AG04450 (cell line): ENCODE results near the gene DCLK1. TPM values are rescaled to one million over a fixed set of nuclear protein-coding genes. Genes with fewer than 3 reads are reported as not detected.

Experiments used
- CTCF ChIA-PET: fragments of 300-600, 350-600 bp; formaldehyde crosslinking; extraction: SDS; loops from one replicate; lab custom pipeline; 2022; ENCODE audit warnings: antibody characterized with exemption, inconsistent platforms; lab: Charles Lee
- POLR2A ChIA-PET: fragments of 350-600 bp; formaldehyde crosslinking; extraction: SDS; loops from one replicate; lab custom pipeline; 2021; ENCODE audit warnings: antibody characterized with exemption, inconsistent platforms; lab: Yijun Ruan, JAX
- DNase-seq: peaks from one replicate; pipeline ENCODE4 v3.0.0-alpha.2; 2011; ENCODE audit warnings: low read depth, low spot score
- H3K27ac ChIP-seq: one replicate; pipeline ENCODE4 v1.5.1; 2012; ENCODE audit warnings: low read depth, low read length, control low read depth
- H3K27me3 ChIP-seq: one replicate; pipeline ENCODE4 v1.6.0; 2012; ENCODE audit warnings: low read length; ENCODE audit not compliant: control insufficient read depth, insufficient read depth
- H3K4me3 ChIP-seq: 2 replicates; pipeline ENCODE4 v1.5.1; 2011; ENCODE audit warnings: mild to moderate bottlenecking, low read depth, low read length, control low read depth
- H3K9me3 ChIP-seq: 2 replicates; pipeline ENCODE4 v1.5.1; 2012; ENCODE audit warnings: low read length; ENCODE audit not compliant: control insufficient read depth, insufficient read depth
- CTCF ChIP-seq: IDR thresholded peaks from 2 replicates; pipeline ENCODE4 v1.5.1; 2011; ENCODE audit warnings: low read depth, low read length, control low read depth, inconsistent platforms
- polyA plus RNA-seq: library from polyadenylated mRNA; depleted of rRNA; stranded (reverse); fragments of >200 nt; gene quantifications from 2 replicates; pipeline ENCODE4 v1.2.3, GENCODE V29; 2011

The DCLK1 gene
- polyA plus RNA-seq, 1 experiment = not detected

GRCh38 chr13:36086117-36086516, 45.1 kb downstream of the DCLK1 start:
- H3K9me3 ChIP-seq = no peaks in the 10 kb centered on the region
- H3K27me3 ChIP-seq = no peaks in the 10 kb centered on the region
- H3K4me3 ChIP-seq = no peak overlapping the region
- DNase-seq = no peak
- TF ChIP-seq CTCF = no peak
- POLR2A ChIA-PET = no interaction called here
- CTCF ChIA-PET = no interaction called here
- H3K27ac ChIP-seq = no peak overlapping the region

DNA sequence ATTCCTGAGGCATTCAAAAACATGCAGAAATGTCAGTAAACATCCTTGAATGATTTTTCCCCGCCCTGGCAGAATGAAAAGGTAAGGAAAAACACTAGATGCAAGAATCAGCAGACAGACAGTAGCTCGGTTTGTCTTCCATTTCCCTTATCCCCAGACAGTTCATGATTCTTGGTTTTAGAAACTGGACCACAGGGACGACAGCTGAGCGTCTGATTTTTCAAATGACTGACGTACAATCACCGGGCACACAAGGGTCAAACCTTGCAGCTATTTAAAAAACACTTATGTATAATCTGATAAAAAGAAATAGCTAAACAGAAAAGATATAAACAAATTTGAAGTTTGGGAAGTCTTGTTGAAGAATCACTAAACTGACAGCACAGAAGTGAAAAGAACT, 47.1 kb downstream of the DCLK1 start:
- Histone ChIP-seq H3K4me3 (no peak overlapping the region), H3K9me3 (no peaks in the 10 kb centered on the region), H3K27ac (no peak overlapping the region), H3K27me3 (no peaks in the 10 kb centered on the region)
- DNase-seq = no peak
- TF ChIP-seq CTCF = no peak
- ChIA-PET CTCF (no interaction called here), POLR2A (no interaction called here)

- no peak for DNase-seq
- Histone ChIP-seq H3K9me3 (no peaks in the 10 kb centered on the region), H3K27ac (no peak overlapping the region), H3K4me3 (no peak overlapping the region), H3K27me3 (no peaks in the 10 kb centered on the region)
- POLR2A ChIA-PET = no interaction called here
- no peak for TF ChIP-seq CTCF
- CTCF ChIA-PET = no interaction called here
Measured at GRCh38 chr13:36082806-36083205, 48.4 kb downstream of the DCLK1 start.

- no peak overlapping the region for H3K27ac ChIP-seq
- no peak overlapping the region for H3K4me3 ChIP-seq
- no peaks in the 10 kb centered on the region for H3K9me3 ChIP-seq
- no peak for DNase-seq
- POLR2A ChIA-PET = no interaction called here
- no peak for TF ChIP-seq CTCF
- H3K27me3 ChIP-seq = no peaks in the 10 kb centered on the region
- CTCF ChIA-PET = no interaction called here
Measured at GRCh38 chr13:36082396-36082795, 48.8 kb downstream of the DCLK1 start.

DNA sequence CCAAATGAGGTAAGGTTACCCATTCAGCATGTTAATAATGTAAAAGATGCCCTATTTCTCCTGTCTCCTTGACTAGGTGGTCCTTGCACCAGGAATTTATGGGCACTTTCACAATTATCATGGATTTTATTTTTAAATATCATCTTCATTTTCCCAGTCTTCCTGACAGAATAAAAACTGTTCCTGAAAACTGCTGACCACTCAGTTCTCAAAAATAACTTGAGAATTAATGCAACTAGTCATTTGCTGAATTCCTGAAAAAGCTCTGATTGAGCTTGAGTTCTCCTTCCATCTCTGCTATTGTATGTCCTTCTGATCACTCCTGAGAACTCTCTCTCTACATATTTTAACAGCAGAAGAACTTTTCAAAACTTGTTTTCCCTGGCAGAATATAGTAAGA, 55.0 kb downstream of the DCLK1 start:
- no peak for TF ChIP-seq CTCF
- no peaks in the 10 kb centered on the region for H3K27me3 ChIP-seq
- no peaks in the 10 kb centered on the region for H3K9me3 ChIP-seq
- DNase-seq = no peak
- POLR2A ChIA-PET = no interaction called here
- CTCF ChIA-PET = no interaction called here
- H3K4me3 ChIP-seq = no peak overlapping the region
- no peak overlapping the region for H3K27ac ChIP-seq
